HepG2 (cell line): ENCODE measurements around the gene S100A9. TPM values are rescaled to one million over a fixed set of nuclear protein-coding genes. Genes with fewer than 3 reads are reported as not detected.

Source experiments
- ATAC-seq: fragments of 200-7000 bp; cut with Tn5 transposase; 3 replicates; pipeline ENCODE4 v1.9.1; 2020; ENCODE audit warnings: mild to moderate bottlenecking, moderate library complexity
- BruUV-seq: library from RNA; stranded (reverse); fragments of 400-500 nt; replicated peaks from 2 replicates; lab custom pipeline; 2021; lab: Mats Ljungman, UMichigan
- CTCF ChIA-PET: fragments of 300-600 bp; formaldehyde crosslinking; extraction: SDS; loops from one replicate; lab custom pipeline; 2021; ENCODE audit warnings: low total read pairs, inconsistent platforms, low intra/inter-chr PET ratio; lab: Yijun Ruan, JAX
- POLR2A ChIA-PET: fragments of 350-600 bp; sonication (Branson Sonifier 250); formaldehyde crosslinking; loops from one replicate; lab custom pipeline; 2020; ENCODE audit warnings: antibody characterized with exemption, inconsistent platforms; lab: Yijun Ruan, JAX
- DNase-seq: peaks from one replicate; pipeline ENCODE4 v3.0.0-alpha.2; 2015; ENCODE audit warnings: low spot score
- FAIRE-seq: peaks from 3 replicates; lab custom pipeline; 2011; peaks lifted over from hg19 to GRCh38; lab: Jason Lieb, UNC
- H2AFZ ChIP-seq: one replicate; pipeline ENCODE4 v1.6.1; 2011; ENCODE audit warnings: low read length, inconsistent platforms
- H3K27ac ChIP-seq: fragments of 300-600 bp; 3 replicates; pipeline ENCODE4 v1.8.0; 2011; ENCODE audit warnings: mixed run types, mild to moderate bottlenecking, mixed read lengths, low read length, inconsistent platforms; ENCODE audit not compliant: insufficient read depth; ENCODE audit errors: extremely low read length
- H3K27me3 ChIP-seq, 2 experiments: fragments of 200-600 bp in 1 of 2; 2 replicates in 1 of 2; 3 replicates in 1 of 2; pipeline versions ENCODE4 v1.6.0 to v1.8.0; 2011; ENCODE audit warnings: low read length in 2 of 2, mild to moderate bottlenecking in 2 of 2, moderate library complexity in 2 of 2, inconsistent platforms in 1 of 2; ENCODE audit not compliant: insufficient read depth in 2 of 2, control insufficient read depth in 1 of 2
- H3K36me3 ChIP-seq, 2 experiments: fragments of 200-600 bp in 1 of 2; replicated peaks in 1 of 2; 2 replicates in 1 of 2; 3 replicates in 1 of 2; pipeline versions ENCODE4 v1.5.1 to v1.8.0; 2011; ENCODE audit warnings: low read length in 2 of 2, inconsistent platforms in 1 of 2; ENCODE audit not compliant: insufficient read depth in 2 of 2, control insufficient read depth in 1 of 2
- H3K4me1 ChIP-seq: 2 replicates; pipeline ENCODE4 v1.5.1; 2012; ENCODE audit warnings: low read length, inconsistent platforms; ENCODE audit not compliant: insufficient read depth
- H3K4me2 ChIP-seq: 2 replicates; pipeline ENCODE4 v1.6.0; 2011; ENCODE audit warnings: low read depth, low read length, inconsistent platforms
- H3K4me3 ChIP-seq, 3 experiments: fragments of 200-600 bp in 1 of 3; sonication (generic), shearing (Covaris generic) in 1 of 3; replicated peaks in 1 of 3; 2 replicates each; pipeline ENCODE4 v1.5.1; 2011 to 2016; ENCODE audit warnings: low read length in 3 of 3, inconsistent platforms in 2 of 3, low read depth in 2 of 3, mild to moderate bottlenecking in 2 of 3, control low read depth in 1 of 3, mixed read lengths in 1 of 3; ENCODE audit not compliant: insufficient read depth in 1 of 3
- H3K79me2 ChIP-seq: one replicate; pipeline ENCODE4 v1.6.1; 2011; ENCODE audit warnings: low read length, inconsistent platforms; ENCODE audit not compliant: insufficient read depth
- H3K9ac ChIP-seq: 2 replicates; pipeline ENCODE4 v1.6.0; 2011; ENCODE audit warnings: mild to moderate bottlenecking, low read depth, low read length, inconsistent platforms; ENCODE audit not compliant: insufficient read depth
- H3K9me3 ChIP-seq: 2 replicates; pipeline ENCODE4 v1.5.1; 2012; ENCODE audit warnings: mild to moderate bottlenecking, low read length
- H4K20me1 ChIP-seq: 2 replicates; pipeline ENCODE4 v1.6.0; 2011; ENCODE audit warnings: inconsistent platforms, mild to moderate bottlenecking, low read length, moderate library complexity; ENCODE audit not compliant: insufficient read depth
- BRCA1 ChIP-seq: sonication (generic); formaldehyde crosslinking; IDR thresholded peaks from 2 replicates; pipeline ENCODE4 v1.4.0; 2020; ENCODE audit warnings: missing genetic modification reagents
- HDAC1 ChIP-seq: sonication (generic); formaldehyde crosslinking; IDR thresholded peaks from 2 replicates; pipeline ENCODE4 v1.5.1; 2020; ENCODE audit warnings: mild to moderate bottlenecking, missing genetic modification reagents
- KAT2B ChIP-seq: fragments of 150-350 bp; IDR thresholded peaks from 2 replicates; pipeline ENCODE4 v1.6.1; 2014; ENCODE audit warnings: low read depth, low read length, borderline replicate concordance
- MEF2D ChIP-seq: sonication (generic); formaldehyde crosslinking; IDR thresholded peaks from 2 replicates; pipeline ENCODE4 v1.5.1; 2020; ENCODE audit warnings: mild to moderate bottlenecking, missing genetic modification reagents
- NBN ChIP-seq: fragments of 450-650 bp; conservative IDR thresholded peaks from 2 replicates; pipeline ENCODE4 v1.6.1; 2017
- RAD21 ChIP-seq: fragments of 450-650 bp; formaldehyde crosslinking; IDR thresholded peaks from 2 replicates; pipeline ENCODE4 v1.5.0; 2020; ENCODE audit warnings: mild to moderate bottlenecking
- SOX6 ChIP-seq, 2 experiments: fragments of 450-650 bp in 1 of 2; sonication (generic) in 1 of 2; formaldehyde crosslinking in 1 of 2; IDR thresholded peaks; 2 replicates each; pipeline versions ENCODE4 v1.4.0 to v1.6.1; 2017 to 2020; ENCODE audit warnings: antibody characterized with exemption in 1 of 2, mild to moderate bottlenecking in 1 of 2, missing genetic modification reagents in 1 of 2
- SP1 ChIP-seq, 2 experiments: fragments of 450-650 bp in 1 of 2; sonication (generic) in 1 of 2; formaldehyde crosslinking in 1 of 2; IDR thresholded peaks; 2 replicates each; pipeline versions ENCODE4 v1.4.0 to v1.6.1; 2016 to 2020; ENCODE audit warnings: missing genetic modification reagents in 1 of 2
- SUZ12 ChIP-seq: fragments of 150-350 bp; IDR thresholded peaks from 2 replicates; pipeline ENCODE4 v1.6.1; 2014; ENCODE audit warnings: low read depth, low read length
- ZBTB7B ChIP-seq: sonication (generic); formaldehyde crosslinking; IDR thresholded peaks from 2 replicates; pipeline ENCODE4 v1.4.0; 2020; ENCODE audit warnings: missing genetic modification reagents
- ZNF329 ChIP-seq: sonication (generic); formaldehyde crosslinking; IDR thresholded peaks from 2 replicates; pipeline ENCODE4 v1.9.0; 2021; ENCODE audit warnings: low read depth, mild to moderate bottlenecking, missing genetic modification reagents
- ZNF724P ChIP-seq: sonication (generic); formaldehyde crosslinking; IDR thresholded peaks from 2 replicates; pipeline ENCODE4 v1.8.0; 2022; ENCODE audit warnings: missing genetic modification reagents, borderline replicate concordance
- ZNF788 ChIP-seq: sonication (generic); formaldehyde crosslinking; IDR thresholded peaks from 2 replicates; pipeline ENCODE4 v1.5.0; 2020; ENCODE audit warnings: mild to moderate bottlenecking, missing genetic modification reagents, borderline replicate concordance
- ZNF891 ChIP-seq: sonication (generic); formaldehyde crosslinking; IDR thresholded peaks from 2 replicates; pipeline ENCODE4 v1.5.0; 2020; ENCODE audit warnings: mild to moderate bottlenecking, missing genetic modification reagents
- WGBS: methylation state at CpG from one replicate; pipeline ENCODE4 v1.1.6; 2017; ENCODE audit warnings: low lambda C conversion rate; 5-methylcytosine and 5-hydroxymethylcytosine counted together
- in situ Hi-C: cut with HindIII; loops from 2 replicates; pipeline ENCODE4 v1.10.0; 2017; ENCODE audit warnings: low pct_unique_long_range_greater_than_20kb; ENCODE audit not compliant: extremely low pct_ligation_motif_present
- intact Hi-C: fragments of 100-400 bp; cut with micrococcal nuclease; formaldehyde crosslinking; loops from one replicate; pipeline ENCODE4 v1.10.0; 2022; ENCODE audit not compliant: unreplicated experiment
- polyA plus RNA-seq, 8 experiments: library from polyadenylated mRNA; depleted of rRNA in 3 of 8; stranded (reverse) in 7 of 8; unstranded in 1 of 8; fragments of >200 nt; fragmentation: Illumina TruSeq in 4 of 8; extraction: Trizol in 4 of 8; gene quantifications; 2 replicates each; pipeline versions ENCODE4 v1.2.1 to v1.2.3, GENCODE V29; 2011 to 2016; ENCODE audit warnings: low read depth in 4 of 8, missing spikeins in 1 of 8, mixed read lengths in 1 of 8; ENCODE audit not compliant: insufficient read depth in 1 of 8
- total RNA-seq, 5 experiments: library from RNA; depleted of rRNA; stranded (reverse); fragments of >200 nt; fragmentation: Illumina TruSeq; extraction: Trizol; gene quantifications; 2 replicates each; pipeline ENCODE4 v1.2.3, GENCODE V29; 2016; ENCODE audit warnings: low read depth in 1 of 5
- TF ChIP-seq, protein P1 (sequence below): sonication (generic); formaldehyde crosslinking; conservative IDR thresholded peaks from 2 replicates; pipeline ENCODE4 v1.4.0; 2020; ENCODE audit warnings: missing genetic modification reagents
- TF ChIP-seq, protein P2 (sequence below): sonication (generic); formaldehyde crosslinking; IDR thresholded peaks from 2 replicates; pipeline ENCODE4 v1.4.0; 2020; ENCODE audit warnings: mild to moderate bottlenecking, missing genetic modification reagents

S100A9 gene
- total and polyA plus RNA-seq, 2 of the 13 experiments (the other 11 are each of a cell fraction or from before 2014, with no cell fraction given) = 0.31 to 0.69 TPM

DNA sequence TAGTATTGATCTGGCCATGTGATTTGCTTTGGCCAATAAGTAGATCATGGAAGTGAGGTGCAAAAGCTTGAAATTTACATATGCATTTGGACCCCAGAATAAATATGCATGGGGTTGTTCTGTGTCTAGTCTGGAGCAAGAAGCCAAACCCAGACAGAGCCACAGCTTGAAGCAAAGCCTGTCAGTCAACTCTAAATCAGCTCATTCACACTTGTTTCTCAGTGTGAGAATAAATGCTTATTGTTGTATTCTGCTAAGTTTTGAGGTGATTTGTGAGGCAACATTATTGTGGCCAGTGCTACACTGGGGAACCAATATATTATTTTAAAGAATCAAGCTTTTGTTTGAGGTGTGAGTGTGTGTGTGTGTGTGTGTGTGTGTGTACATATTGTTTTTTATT is 32.7 kb upstream of the S100A9 start:
- ChIA-PET CTCF (no interaction called here), POLR2A (no interaction called here)

DNA sequence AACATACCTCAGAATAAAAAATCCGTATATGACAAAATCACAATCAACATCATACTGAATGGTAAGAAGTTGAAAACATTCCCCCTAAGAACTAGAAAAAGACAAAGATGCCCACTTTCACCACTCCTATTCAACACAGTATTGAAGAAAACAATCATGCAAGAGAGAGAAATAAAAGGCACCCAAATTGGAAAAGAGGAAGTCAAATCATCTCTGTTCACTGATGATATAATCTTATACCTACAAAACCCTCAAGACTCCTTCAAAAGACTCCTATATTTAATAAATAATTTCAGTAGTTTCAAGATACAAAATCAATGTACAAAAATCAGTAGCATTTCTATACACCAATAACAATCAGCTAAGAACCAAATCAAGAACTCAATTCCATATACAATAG is 23.8 kb upstream of the S100A9 start:
- DNase-seq = no peak
- no peaks in the 10 kb centered on the region for H4K20me1 ChIP-seq
- no peak overlapping the region for H3K4me3 ChIP-seq
- no peak for FAIRE-seq
- BruUV-seq = no TSS peak
- no peaks in the 10 kb centered on the region for H3K4me1 ChIP-seq
- H3K9ac ChIP-seq = no peak overlapping the region
- H3K9me3 ChIP-seq = no peaks in the 10 kb centered on the region
- no peak overlapping the region for H3K4me2 ChIP-seq
- intact Hi-C loops = loop anchor here (10.0 kb wide), 1 partner anchor 61 kb away; the partner anchor contains the start of gene S100A8
- no peaks in the 10 kb centered on the region for H3K27me3 ChIP-seq
- no peak overlapping the region for H3K27ac ChIP-seq
- in situ Hi-C loops = no loop called here
- H2AFZ ChIP-seq = no peak overlapping the region
- no peaks in the 10 kb centered on the region for H3K36me3 ChIP-seq
- ATAC-seq = no peak
- WGBS = 3% methylated on average over 1 of the region's 1 CpG
- ChIA-PET POLR2A (no interaction called here), CTCF (no interaction called here)
- H3K79me2 ChIP-seq = no peaks in the 10 kb centered on the region
- TF ChIP-seq, protein P1, sequence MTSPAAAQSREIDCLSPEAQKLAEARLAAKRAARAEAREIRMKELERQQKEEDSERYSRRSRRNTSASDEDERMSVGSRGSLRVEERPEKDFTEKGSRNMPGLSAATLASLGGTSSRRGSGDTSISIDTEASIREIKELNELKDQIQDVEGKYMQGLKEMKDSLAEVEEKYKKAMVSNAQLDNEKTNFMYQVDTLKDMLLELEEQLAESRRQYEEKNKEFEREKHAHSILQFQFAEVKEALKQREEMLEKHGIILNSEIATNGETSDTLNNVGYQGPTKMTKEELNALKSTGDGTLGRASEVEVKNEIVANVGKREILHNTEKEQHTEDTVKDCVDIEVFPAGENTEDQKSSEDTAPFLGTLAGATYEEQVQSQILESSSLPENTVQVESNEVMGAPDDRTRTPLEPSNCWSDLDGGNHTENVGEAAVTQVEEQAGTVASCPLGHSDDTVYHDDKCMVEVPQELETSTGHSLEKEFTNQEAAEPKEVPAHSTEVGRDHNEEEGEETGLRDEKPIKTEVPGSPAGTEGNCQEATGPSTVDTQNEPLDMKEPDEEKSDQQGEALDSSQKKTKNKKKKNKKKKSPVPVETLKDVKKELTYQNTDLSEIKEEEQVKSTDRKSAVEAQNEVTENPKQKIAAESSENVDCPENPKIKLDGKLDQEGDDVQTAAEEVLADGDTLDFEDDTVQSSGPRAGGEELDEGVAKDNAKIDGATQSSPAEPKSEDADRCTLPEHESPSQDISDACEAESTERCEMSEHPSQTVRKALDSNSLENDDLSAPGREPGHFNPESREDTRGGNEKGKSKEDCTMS (CRISPR knock-in tag) = no peak
- TF ChIP-seq SUZ12 (no peak), SOX6 (IDR thresholded peaks at IDR 0.05) (no peak), SOX6 (CRISPR knock-in tag; IDR thresholded peaks at IDR 0.05) (no peak), HDAC1 (CRISPR knock-in tag) (no peak), RAD21 (CRISPR knock-in tag) (no peak), ZBTB7B (no peak), ZNF891 (CRISPR knock-in tag) (no peak), MEF2D (no peak), NBN (no peak), BRCA1 (CRISPR knock-in tag) (no peak), KAT2B (no peak), ZNF329 (no peak), SP1 (IDR thresholded peaks at IDR 0.05) (no peak), SP1 (CRISPR knock-in tag; IDR thresholded peaks at IDR 0.05) (no peak)
- TF ChIP-seq, protein P2, sequence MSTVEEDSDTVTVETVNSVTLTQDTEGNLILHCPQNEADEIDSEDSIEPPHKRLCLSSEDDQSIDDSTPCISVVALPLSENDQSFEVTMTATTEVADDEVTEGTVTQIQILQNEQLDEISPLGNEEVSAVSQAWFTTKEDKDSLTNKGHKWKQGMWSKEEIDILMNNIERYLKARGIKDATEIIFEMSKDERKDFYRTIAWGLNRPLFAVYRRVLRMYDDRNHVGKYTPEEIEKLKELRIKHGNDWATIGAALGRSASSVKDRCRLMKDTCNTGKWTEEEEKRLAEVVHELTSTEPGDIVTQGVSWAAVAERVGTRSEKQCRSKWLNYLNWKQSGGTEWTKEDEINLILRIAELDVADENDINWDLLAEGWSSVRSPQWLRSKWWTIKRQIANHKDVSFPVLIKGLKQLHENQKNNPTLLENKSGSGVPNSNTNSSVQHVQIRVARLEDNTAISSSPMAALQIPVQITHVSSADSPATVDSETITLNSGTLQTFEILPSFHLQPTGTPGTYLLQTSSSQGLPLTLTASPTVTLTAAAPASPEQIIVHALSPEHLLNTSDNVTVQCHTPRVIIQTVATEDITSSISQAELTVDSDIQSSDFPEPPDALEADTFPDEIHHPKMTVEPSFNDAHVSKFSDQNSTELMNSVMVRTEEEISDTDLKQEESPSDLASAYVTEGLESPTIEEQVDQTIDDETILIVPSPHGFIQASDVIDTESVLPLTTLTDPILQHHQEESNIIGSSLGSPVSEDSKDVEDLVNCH (CRISPR knock-in tag) = no peak

More for the DNA sequence above, 32.7 kb upstream of the S100A9 start:
- H2AFZ ChIP-seq = no peak overlapping the region
- no peaks in the 10 kb centered on the region for H3K79me2 ChIP-seq
- TF ChIP-seq ZNF724P (CRISPR knock-in tag) = no peak
- TF ChIP-seq ZNF788 (CRISPR knock-in tag) = no peak
- TF ChIP-seq, all 625 proteins: peak for 0
- H4K20me1 ChIP-seq = no peaks in the 10 kb centered on the region
- H3K36me3 ChIP-seq = no peaks in the 10 kb centered on the region
- no peak overlapping the region for H3K4me2 ChIP-seq
- no TSS peak for BruUV-seq
- no peak overlapping the region for H3K9ac ChIP-seq
- in situ Hi-C loops = no loop called here
- FAIRE-seq = no peak
- DNase-seq = no peak
- intact Hi-C loops = no loop called here
- no peak for ATAC-seq
- H3K9me3 ChIP-seq = peaks cover 19% of the 10 kb centered on the region
- H3K27me3 ChIP-seq = no peaks in the 10 kb centered on the region
- no peak overlapping the region for H3K27ac ChIP-seq
- H3K4me3 ChIP-seq = no peak overlapping the region
- H3K4me1 ChIP-seq = no peaks in the 10 kb centered on the region
